GM18508 (cell line): ENCODE measurements around the gene HELZ.

Experiments used
- ATAC-seq: cut with Tn5 transposase; IDR thresholded peaks from one replicate; pipeline ENCODE4 v1.9.1; 2021; ENCODE audit warnings: moderate number of reproducible peaks; ENCODE audit not compliant: insufficient read depth, unreplicated experiment

Gene HELZ

DNA sequence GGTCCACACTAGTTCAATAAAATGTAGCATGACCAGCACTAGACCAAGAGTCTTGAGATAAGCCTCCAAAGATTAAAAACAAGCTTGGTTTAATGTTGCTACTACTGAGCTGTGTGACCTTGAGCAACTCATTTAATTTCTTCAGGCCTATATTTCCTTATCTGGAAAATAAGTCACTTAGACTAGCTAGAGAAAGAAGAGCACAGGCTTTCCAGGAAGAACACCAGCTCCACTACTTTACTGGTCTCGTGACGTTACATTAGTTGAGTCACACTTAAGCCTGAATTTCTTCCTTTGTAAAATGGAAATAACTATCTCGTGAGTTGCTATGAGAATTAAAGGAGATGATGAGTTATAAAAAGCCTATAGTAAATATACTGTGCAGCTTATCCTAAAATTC, 5.4 kb downstream of the HELZ start:
- no peak for ATAC-seq

DNA sequence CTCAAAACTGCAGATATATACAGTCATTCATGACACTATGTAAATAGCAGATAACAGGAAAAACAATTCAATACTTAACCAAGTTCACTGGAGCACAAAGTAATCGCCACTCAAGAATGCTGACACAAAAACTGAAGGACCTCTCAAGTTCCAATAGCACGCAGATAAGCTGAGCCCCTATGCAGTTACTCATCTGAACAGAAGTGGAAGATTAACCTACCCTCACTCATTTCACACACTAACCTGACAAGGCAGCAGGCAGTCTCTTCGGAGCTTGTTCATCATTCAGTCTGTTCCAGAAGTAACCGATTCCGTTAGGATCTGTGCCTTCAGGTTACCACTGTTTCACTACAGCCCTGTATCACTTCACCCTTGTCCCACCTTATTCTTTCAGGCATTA, 6.0 kb downstream of the HELZ start:
- no peak for ATAC-seq

DNA sequence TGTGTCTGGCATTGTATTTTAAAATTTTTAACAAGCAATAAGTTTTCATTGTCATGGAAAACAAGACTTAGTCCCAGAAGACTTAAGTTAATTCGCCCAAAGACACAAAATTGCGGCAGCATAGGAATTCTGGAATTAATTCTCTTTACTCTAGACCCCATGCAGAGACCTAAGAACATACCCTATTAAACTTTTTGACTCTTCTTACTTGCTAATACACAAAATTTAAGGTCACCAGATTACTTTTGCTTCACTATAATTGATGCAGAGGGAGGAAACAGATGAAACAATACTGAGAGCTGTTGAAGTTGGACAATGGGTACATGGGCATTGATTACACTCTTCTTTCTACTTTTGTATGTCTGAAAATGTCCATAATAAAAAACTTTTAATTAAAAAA, 12.6 kb downstream of the HELZ start:
- ATAC-seq = no peak

DNA sequence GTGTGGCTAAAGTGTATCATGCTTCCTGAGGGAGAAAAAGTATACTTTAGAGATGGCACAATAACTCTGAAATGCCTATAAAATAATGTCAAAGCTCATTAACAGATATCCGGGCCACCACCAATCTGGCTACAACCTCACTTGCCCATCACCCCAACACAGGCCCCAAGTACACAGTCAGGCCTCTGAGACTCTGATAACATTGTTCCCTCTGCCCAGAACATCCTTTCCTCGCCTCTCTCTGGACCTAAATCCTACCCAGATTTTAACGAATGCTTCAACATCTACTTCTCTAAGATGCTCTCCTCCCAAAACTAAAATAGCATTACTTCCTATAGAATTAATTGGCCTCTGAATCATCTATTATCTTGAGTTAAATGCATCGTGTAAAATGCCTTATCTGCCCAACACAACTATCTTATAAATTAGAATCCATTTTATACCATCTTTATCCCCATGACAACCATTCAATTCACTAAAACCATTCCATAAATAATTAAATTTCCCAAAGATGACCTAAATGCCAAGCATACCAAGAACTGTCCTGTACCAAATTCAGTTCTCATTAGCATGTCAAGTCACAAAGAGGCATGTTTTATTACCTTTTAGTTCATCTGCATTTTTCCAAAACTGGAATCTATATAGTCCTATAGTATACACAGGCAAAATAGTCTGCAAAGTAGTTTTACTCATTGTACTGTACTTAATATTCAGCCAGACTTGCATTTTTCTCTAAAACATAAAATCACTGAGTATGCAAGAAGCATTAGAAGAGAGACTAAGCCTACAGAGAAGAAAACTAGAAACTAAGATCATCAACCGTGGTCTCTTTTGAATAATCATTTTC, 15.7 kb downstream of the HELZ start:
- no peak for ATAC-seq

DNA sequence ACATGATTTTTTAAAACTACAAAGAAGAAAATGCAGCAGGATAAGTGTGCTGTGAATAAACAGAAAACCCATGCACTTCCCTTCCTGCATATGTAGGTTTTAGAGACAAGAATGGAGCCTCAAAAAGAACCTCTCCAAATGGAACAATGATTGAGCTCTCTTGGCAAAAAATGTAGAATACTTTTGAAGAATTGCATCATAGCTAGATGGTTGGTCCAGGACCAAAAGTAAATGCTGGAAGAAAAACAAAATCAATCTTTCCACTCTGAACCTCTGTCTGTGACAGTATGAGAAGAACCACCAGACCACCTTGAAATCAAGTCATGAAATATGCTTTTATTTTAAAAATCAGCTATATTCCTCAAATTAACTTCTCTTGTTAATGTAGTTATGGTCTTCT, 17.5 kb downstream of the HELZ start:
- ATAC-seq = no peak

DNA sequence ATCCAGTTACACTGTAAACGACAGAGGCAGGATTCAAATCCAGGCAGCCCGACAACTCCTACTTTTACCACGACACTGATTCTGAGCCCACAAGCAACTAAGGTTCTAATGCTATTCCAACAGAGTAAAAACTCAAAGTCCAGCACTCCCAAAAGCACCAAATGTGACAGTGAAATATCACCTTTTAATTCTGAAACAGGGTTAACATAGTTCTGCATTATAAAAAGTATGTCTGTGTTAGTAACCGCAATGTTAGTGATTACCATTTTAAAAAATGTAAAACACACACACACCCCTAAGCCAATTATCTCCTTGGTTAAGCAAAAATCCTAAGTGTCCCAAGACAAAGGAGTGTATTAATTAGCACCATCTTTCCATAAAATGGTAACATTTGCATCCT, 19.7 kb downstream of the HELZ start:
- ATAC-seq = no peak

DNA sequence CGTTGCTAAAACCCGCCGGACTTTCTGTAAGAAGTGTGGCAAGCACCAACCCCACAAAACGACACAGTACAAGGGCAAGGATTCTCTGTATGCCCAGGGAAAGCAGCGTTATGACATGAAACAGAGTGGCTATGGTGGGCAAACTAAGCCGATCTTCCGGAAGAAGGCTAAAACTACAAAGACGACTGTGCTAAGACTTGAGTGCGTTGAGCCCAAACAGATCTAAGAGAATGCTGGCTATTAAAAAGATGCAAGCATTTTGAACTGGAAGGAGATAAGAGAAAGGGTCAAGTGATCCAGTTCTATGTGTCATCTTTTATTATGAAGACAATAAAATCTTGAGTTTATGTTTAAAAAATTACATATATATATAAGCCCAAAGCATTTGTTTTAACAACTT, 20.3 kb downstream of the HELZ start:
- ATAC-seq = no peak

DNA sequence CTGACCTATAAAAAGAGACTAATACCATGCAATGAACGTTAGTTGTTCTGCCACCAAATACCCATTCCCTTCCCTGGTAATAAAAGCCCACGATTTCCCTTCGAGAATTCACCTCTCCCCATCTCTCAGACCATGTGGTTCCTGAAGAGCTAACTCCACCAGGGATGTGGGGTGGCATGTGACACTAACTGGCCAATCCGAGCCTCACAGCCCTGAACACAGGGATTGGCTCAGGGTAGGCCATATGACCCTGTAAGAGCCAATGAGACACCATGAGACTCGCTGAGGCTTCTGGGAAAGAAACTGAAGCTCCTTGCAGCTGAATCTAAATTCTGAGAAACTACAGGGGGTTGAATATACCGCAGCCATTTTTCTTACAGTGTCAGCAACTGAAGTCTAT, 21.1 kb downstream of the HELZ start:
- ATAC-seq = no peak

DNA sequence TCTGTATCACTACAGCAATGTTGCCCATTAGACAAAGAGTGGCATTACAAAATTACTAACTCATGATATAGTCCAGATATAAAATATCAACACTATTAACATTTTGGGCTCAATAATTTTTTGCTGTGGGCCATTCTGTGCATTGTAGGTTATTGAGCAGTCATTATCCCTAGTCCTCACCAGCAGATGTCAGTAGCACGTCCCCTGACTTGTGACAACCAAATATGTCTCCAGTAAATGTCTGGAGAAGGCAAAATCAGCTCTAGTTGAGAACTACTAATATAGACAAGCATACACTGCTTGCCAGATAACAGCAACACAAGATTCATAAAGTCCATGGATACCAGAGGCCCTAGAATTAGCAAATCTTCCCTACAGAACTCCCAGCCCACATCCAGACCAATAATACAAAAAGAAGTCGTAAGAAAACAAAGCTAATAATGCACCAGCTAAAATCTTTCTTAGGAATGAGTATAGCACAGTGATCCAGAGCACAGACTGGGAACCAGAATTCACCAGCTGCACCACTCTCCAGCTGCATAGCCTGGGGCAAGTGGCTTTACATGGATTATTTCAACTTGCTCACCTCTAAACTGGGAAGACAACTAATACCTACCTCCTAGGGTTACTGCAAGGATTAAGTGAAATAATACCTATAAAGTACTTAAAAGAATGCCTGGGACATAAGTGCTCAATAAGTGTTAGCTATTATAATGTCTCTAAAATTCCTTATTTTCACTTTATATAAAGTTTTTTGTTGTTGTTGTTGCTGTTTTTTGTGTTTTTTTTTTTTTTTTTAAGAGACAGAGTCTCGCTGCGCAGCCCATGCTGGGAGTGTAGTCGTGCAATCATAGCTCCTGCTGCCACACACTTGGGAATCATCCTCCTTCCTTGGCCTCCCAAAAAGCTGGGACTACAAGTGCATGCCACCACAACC, 23.7 kb downstream of the HELZ start:
- no peak for ATAC-seq

DNA sequence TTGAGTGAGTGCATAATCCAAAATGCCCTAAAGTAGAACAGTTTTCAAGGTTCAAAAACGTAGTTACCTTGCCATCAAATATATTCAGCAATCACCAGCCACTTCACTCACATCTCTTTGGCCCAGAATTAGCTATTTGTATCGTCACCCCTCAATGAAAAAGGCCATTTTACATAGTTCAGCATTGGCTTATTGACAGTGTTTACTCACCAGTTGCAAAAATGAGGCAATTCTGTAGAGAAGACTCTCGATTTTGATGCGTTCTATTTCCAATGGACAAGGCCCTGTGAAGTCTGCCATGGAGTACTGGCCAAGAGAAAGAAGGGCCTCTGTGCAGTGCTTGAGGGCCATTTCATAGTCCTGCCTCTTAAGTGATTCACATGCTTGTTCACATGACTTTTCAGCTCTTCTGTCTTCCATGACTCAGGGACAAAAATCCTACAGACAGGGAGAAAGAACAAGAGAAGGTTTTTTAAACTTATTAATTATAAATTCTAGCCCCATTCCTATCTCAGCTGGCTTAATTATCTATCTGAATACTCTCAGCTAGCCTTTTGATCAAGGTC, 26.5 kb downstream of the HELZ start:
- no peak for ATAC-seq

DNA sequence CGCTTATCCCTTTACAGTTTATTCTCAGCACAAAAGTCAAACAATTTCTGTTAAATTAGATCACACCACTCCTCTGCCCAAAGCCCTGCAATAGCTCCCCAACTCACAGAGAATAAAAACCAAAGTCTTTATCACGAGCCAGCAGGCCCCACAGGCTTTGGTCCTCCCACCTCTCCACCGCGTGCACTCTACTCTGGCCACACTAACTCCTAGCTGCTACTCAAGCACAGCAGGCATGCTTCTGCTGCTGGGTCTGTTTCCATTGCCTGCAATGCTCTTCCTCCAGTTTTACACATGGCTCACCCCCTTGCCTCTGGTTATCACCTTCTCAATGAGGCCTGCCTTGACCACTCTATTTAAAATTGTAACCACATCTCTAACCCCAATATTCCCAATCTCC, 27.6 kb downstream of the HELZ start:
- ATAC-seq = no peak

DNA sequence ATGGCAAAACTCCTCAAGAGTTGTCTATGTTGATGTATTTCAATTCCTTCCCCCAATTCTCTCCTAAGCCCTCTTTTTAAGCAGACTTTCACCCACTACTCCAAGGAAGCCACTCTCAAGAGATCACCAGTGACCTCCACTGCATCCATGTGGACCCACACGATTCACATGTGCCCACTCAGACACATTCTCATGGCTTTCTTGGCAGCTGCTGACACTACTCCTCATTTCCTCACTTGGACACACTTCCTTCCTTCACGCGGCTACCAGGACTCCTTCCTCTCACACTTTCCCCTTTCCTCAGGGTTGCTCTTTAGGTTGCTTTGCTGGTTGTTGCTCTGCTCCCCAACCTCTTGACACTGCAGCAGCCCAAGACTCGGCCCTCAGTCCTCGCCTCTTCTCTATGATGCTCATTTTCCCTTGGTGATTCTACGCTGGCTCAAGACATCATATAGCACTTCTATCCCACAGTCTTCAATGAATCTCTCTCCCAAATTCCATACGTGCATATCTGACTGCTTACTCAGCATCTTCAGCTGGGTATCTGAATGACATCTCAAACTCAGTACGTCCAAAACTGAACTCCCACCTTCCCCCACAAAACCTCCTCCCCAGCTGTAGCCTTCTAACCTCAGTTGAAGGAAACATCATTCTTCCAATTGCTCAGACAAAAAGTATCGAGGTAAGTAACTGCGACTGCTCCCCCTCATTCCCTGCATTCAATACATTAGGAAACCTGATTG, 28.2 kb downstream of the HELZ start:
- no peak for ATAC-seq

DNA sequence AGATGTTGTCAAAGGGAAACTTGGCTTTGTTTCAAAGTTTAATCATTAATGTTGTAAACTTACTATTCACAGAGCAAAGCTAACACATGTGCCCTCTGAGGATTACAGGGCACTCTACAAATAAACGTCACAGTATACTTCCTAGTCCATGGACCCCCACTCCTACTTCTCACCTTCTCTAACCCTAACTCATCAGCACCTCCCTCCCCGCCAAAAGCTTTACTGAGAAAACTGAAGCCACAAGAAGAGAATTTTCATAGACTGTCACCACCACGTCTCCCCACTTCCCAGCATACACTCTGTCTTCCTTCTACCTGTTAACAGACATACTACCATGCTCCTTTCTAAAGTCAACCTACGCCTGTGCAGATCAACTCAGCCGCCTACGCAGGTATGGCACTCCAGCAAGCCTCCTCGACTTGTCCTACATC, 29.0 kb downstream of the HELZ start:
- no peak for ATAC-seq

DNA sequence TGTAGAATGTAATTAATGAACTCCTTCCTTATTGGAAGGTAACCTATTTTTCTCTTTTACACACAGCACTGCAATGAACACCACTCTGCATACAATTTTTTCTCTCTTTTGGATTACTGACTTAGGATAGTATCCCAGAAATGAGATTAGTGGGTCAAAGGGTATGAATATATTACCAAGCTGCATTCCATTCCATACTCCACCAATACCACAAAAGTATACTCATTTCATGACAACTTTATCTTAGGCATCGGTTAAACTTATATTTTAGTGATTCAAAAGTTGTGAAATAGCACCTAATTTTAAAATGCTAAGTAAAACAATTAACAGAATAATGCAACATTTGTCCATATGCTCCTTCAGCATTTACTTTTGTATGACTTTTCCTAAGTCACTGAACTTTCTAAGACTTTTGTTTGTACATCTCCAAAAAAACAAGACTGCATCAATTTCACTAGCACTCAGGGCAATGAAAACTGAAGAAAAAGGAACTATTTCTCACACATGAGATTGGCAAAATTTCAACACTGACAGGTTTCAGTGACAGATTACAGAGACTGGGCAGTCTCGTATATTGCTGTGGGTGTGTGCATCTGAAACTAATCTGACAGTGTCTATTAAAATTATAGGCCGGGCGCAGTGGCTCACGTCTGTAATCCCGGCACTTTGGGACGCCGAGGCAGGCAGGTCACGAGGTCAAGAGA, 32.1 kb downstream of the HELZ start:
- ATAC-seq = no peak

DNA sequence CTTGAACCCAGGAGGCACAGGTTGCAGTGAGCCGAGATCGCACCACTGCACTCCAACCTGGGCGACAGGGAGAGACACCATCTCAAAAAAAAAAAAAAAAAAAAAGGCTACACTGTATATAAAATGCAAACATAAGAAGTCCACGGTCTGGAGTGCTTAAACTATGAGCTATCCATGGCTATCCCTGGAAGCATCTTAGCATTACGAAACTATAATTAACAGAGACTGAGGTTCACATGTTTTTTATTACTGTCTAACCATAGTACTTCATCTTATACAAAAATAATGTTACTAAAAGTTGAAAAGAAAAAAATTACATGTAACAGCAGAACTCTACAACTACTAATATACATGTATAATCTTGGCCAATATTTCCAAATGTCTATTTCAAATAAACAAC, 32.8 kb downstream of the HELZ start:
- no peak for ATAC-seq

DNA sequence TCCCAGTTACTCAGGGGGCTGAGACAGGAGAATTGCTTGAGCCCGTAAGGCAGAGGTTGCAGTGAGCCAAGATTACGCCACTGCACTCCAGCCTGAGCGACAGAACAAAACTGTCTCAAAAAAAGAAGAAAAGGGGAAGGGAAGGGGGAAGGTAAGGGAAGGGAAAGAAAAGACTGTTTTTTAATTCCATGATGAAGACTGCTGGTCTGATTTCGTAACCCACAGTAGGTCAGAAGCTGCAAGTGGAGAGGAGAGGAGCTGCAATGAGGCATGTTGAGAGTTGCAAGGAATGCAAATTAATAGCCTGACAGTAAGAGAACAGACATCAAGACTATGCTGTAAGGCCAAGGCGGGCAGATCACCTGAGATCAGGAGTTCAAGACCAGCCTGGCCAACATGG, 33.3 kb downstream of the HELZ start:
- ATAC-seq = no peak

DNA sequence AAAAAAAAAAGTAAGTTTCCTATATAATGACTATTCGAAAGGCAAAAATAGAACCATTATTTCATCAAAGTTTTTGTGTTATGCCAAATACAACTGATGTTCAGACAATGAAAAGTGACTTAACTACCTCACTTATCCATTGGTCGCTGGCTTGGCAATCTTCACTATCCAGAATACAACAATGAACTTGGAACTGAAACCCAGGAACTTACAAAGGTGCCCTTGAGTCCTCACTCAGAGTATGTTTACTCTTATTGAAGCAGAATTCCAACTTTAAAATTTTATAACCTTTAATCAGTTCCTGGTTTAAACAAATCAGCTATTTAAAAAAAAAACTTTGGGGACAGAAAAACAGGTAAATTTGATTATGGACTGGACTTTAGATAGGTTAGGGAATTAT, 34.1 kb downstream of the HELZ start:
- no peak for ATAC-seq

DNA sequence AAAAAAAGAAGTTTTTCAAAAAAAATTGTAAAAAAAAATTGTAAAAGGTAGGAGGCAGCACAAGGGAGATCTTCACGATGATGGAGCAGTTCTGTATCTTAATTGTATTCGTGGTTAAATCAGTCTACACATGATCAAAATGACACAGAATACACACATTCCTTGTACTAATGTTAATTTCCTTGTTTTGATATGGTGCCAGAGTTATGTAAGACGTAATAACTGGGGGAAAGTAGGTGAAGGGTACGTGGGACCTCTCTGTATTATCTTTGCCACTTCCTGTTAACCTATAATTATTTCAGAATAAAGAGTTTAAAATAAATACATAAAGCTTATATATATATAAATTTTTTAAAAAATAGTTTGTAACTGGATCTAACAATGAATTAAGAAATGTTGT, 36.8 kb downstream of the HELZ start:
- no peak for ATAC-seq

DNA sequence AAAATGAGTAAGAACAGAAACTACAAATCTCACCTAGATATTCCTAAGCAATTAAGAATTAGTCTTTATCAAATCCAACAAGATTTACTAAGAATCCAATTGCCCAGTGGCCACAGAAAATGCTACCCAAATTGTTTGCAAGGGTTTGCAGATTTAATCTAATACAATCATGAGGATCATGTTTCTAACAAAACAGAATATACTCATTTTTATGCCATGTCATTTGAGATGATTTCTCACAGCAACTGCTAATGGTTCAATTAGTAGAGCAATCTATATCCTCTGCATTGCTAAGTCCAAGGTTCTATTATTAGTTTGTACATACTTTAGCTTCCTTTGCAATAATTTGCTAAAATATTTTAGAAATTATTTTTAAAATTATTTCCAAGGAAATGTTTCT, 41.2 kb downstream of the HELZ start:
- no peak for ATAC-seq

DNA sequence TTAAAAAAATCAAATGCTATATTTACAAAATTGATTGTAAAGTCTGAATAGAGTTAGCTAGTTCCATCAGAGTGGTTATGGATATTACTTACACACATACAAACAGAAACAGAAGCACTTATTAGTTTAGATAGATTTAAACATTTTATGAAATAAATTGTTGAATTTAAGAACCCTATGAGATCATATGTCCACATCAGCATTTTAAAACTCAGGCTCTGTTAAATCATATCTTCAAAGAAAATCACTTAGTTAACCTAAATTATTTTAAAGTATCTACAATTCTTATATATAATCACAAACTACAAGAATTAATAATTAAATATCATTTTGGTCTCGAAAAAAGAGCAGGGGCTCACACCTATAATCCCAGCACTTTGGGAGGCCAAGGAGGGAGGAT, 42.5 kb downstream of the HELZ start:
- no peak for ATAC-seq
